Type B pancreatic cell (in vitro differentiated cells): ENCODE data around the gene USP44. TPM values are rescaled to one million over a fixed set of nuclear protein-coding genes. Genes with fewer than 3 reads are reported as not detected.
A peak's percentile ranks its signal among the peaks of the same experiment; 100 is the strongest.

Experiments
- DNase-seq: peaks from one replicate; pipeline ENCODE4 v3.0.0; 2021; ENCODE audit warnings: mixed read lengths; ENCODE audit not compliant: unreplicated experiment; ENCODE audit errors: extremely low spot score
- H3K27ac Mint-ChIP-seq: 2 replicates; pipeline ENCODE4 v1.8.0; 2021; ENCODE audit warnings: mild to moderate bottlenecking, mixed read lengths
- H3K27me3 Mint-ChIP-seq: 2 replicates; pipeline ENCODE4 v1.8.0; 2021; ENCODE audit warnings: mixed read lengths
- H3K36me3 Mint-ChIP-seq: 2 replicates; pipeline ENCODE4 v1.8.0; 2021; ENCODE audit warnings: mixed read lengths
- H3K4me1 Mint-ChIP-seq: one replicate; pipeline ENCODE4 v1.8.0; 2021; ENCODE audit warnings: mixed read lengths; ENCODE audit not compliant: unreplicated experiment
- H3K4me3 Mint-ChIP-seq: 2 replicates; pipeline ENCODE4 v1.8.0; 2021; ENCODE audit warnings: mild to moderate bottlenecking, mixed read lengths
- H3K9me3 Mint-ChIP-seq: 2 replicates; pipeline ENCODE4 v1.8.0; 2021; ENCODE audit warnings: mixed read lengths
- CTCF ChIP-seq: fragments of 200-600 bp; sonication (generic); conservative IDR thresholded peaks from 2 replicates; pipeline ENCODE4 v1.5.0; 2021; ENCODE audit warnings: antibody characterized with exemption, mild to moderate bottlenecking
- total RNA-seq: library from RNA; stranded (reverse); gene quantifications from 2 replicates; pipeline ENCODE4 v1.2.1, GENCODE V29; 2021; ENCODE audit warnings: low replicate concordance

Gene USP44
- total RNA-seq, 1 donor from 2014 or later = 0.80 TPM

GRCh38 chr12:95547522-95548055 is 3.7 kb downstream of the USP44 start:
- no peak for DNase-seq
- peaks cover 6% of the 10 kb centered on the region for H3K4me1 Mint-ChIP-seq
- H3K9me3 Mint-ChIP-seq = peaks cover 7% of the 10 kb centered on the region
- H3K27ac Mint-ChIP-seq = no peak overlapping the region
- peak overlapping the region; percentile 86 for H3K4me3 Mint-ChIP-seq
- H3K27me3 Mint-ChIP-seq = peaks cover 74% of the 10 kb centered on the region
- no peaks in the 10 kb centered on the region for H3K36me3 Mint-ChIP-seq
- no peak for TF ChIP-seq CTCF

- Mint-ChIP-seq H3K36me3 (no peaks in the 10 kb centered on the region), H3K27ac (no peak overlapping the region), H3K4me1 (peaks cover 6% of the 10 kb centered on the region), H3K27me3 (peaks cover 67% of the 10 kb centered on the region), H3K4me3 (no peak overlapping the region), H3K9me3 (peaks cover 7% of the 10 kb centered on the region)
- no peak for TF ChIP-seq CTCF
- no peak for DNase-seq
These were observed 4.8 kb downstream of the USP44 start for GRCh38 chr12:95546491-95546813.

GRCh38 chr12:95545731-95546490 is 5.4 kb downstream of the USP44 start:
- no peak for DNase-seq
- Mint-ChIP-seq H3K4me3 (no peak overlapping the region), H3K9me3 (peaks cover 7% of the 10 kb centered on the region), H3K36me3 (no peaks in the 10 kb centered on the region), H3K4me1 (peaks cover 6% of the 10 kb centered on the region), H3K27ac (no peak overlapping the region), H3K27me3 (peaks cover 62% of the 10 kb centered on the region)
- no peak for TF ChIP-seq CTCF

GRCh38 chr12:95545303-95545702 is 6.0 kb downstream of the USP44 start:
- no peak overlapping the region for H3K4me3 Mint-ChIP-seq
- peaks cover 56% of the 10 kb centered on the region for H3K27me3 Mint-ChIP-seq
- H3K27ac Mint-ChIP-seq = no peak overlapping the region
- TF ChIP-seq CTCF = no peak
- H3K36me3 Mint-ChIP-seq = no peaks in the 10 kb centered on the region
- H3K4me1 Mint-ChIP-seq = peaks cover 6% of the 10 kb centered on the region
- H3K9me3 Mint-ChIP-seq = peaks cover 7% of the 10 kb centered on the region
- DNase-seq = no peak

GRCh38 chr12:95544756-95545155 is 6.5 kb downstream of the USP44 start:
- no peak for DNase-seq
- Mint-ChIP-seq H3K9me3 (peaks cover 7% of the 10 kb centered on the region), H3K27me3 (peaks cover 57% of the 10 kb centered on the region), H3K4me3 (no peak overlapping the region), H3K27ac (no peak overlapping the region), H3K4me1 (peaks cover 6% of the 10 kb centered on the region), H3K36me3 (no peaks in the 10 kb centered on the region)
- no peak for TF ChIP-seq CTCF
